SU-DHL-6 (cell line): Measurements from ENCODE around the gene FAM187B.

Experiments used
- H2AFZ ChIP-seq: fragments of 200-600 bp; sonication (generic); 2 replicates; pipeline ENCODE4 v1.6.1; 2014; ENCODE audit warnings: low read depth, mild to moderate bottlenecking, moderate library complexity, mixed read lengths, antibody characterized with exemption, low read length; ENCODE audit not compliant: severe bottlenecking
- H3F3A ChIP-seq: fragments of 200-600 bp; shearing (Covaris generic); 2 replicates; pipeline ENCODE4 v1.6.0; 2016; ENCODE audit warnings: antibody characterized with exemption, mild to moderate bottlenecking; ENCODE audit not compliant: insufficient read depth
- H3K27ac ChIP-seq: fragments of 200-600 bp; sonication (generic); 2 replicates; pipeline ENCODE4 v1.5.1; 2016; ENCODE audit warnings: low read depth, mild to moderate bottlenecking, low read length, moderate library complexity, mixed read lengths
- H3K27me3 ChIP-seq: fragments of 200-600 bp; sonication (generic), shearing (Covaris generic); 2 replicates; pipeline ENCODE4 v1.6.0; 2014; ENCODE audit warnings: mild to moderate bottlenecking, low read length
- H3K36me3 ChIP-seq: fragments of 200-600 bp; sonication (generic); 2 replicates; pipeline ENCODE4 v1.6.1; 2014; ENCODE audit warnings: mild to moderate bottlenecking, low read length, mixed read lengths
- H3K4me2 ChIP-seq: fragments of 300-600, 200-600 bp; shearing (Covaris generic), sonication (generic); 2 replicates; pipeline ENCODE4 v1.6.0; 2014; ENCODE audit warnings: low read length, low read depth, mild to moderate bottlenecking; ENCODE audit not compliant: poor library complexity, severe bottlenecking
- H3K4me3 ChIP-seq: fragments of 200-600 bp; sonication (generic); 2 replicates; pipeline ENCODE4 v1.5.1; 2014; ENCODE audit warnings: antibody characterized with exemption, low read length, mild to moderate bottlenecking, mixed read lengths; ENCODE audit not compliant: insufficient read depth, poor library complexity, severe bottlenecking
- H3K79me2 ChIP-seq: fragments of 200-600 bp; sonication (generic); 2 replicates; pipeline ENCODE4 v1.6.1; 2014; ENCODE audit warnings: mild to moderate bottlenecking, low read length, moderate library complexity; ENCODE audit not compliant: insufficient read depth
- H3K9ac ChIP-seq: fragments of 200-600 bp; sonication (generic); 2 replicates; pipeline ENCODE4 v1.7.0; 2014; ENCODE audit warnings: mild to moderate bottlenecking, low read length
- H3K9me2 ChIP-seq: fragments of 200-600 bp; sonication (generic); replicated peaks from 2 replicates; pipeline ENCODE4 v1.6.1; 2014; ENCODE audit warnings: low read length; ENCODE audit not compliant: insufficient read depth
- H3K9me3 ChIP-seq: fragments of 200-600 bp; sonication (generic); 2 replicates; pipeline ENCODE4 v1.6.1; 2014; ENCODE audit warnings: low read length, mixed read lengths; ENCODE audit not compliant: insufficient read depth
- H4K20me1 ChIP-seq: fragments of 200-600 bp; sonication (generic); 2 replicates; pipeline ENCODE4 v1.6.1; 2014; ENCODE audit warnings: low read depth, mild to moderate bottlenecking, antibody characterized with exemption, low read length, moderate library complexity, mixed read lengths
- CTCF ChIP-seq: fragments of 200-600 bp; sonication (generic); IDR thresholded peaks from one replicate; pipeline ENCODE4 v1.5.1; 2017; ENCODE audit warnings: antibody characterized with exemption, mild to moderate bottlenecking, low read length, moderate library complexity; ENCODE audit not compliant: insufficient read depth, poor library complexity, severe bottlenecking
- EZH2phosphoT487 ChIP-seq: fragments of 200-600 bp; sonication (generic), shearing (Covaris generic); conservative IDR thresholded peaks from 2 replicates; pipeline ENCODE4 v1.6.1; 2018; ENCODE audit warnings: mild to moderate bottlenecking, antibody characterized with exemption, low read length, moderate library complexity, mixed read lengths

The FAM187B gene

GRCh38 chr19:35212241-35212640, 16.3 kb downstream of the FAM187B start:
- H3K27me3 ChIP-seq: no peaks in the 10 kb centered on the region
- TF ChIP-seq EZH2phosphoT487: no peak
- no peak for TF ChIP-seq CTCF
- H3K9ac ChIP-seq: peak overlapping the region; percentile 39
- no peaks in the 10 kb centered on the region for H4K20me1 ChIP-seq
- H3K9me2 ChIP-seq: no peaks in the 10 kb centered on the region
- H2AFZ ChIP-seq: peak overlapping the region; percentile 65
- no peaks in the 10 kb centered on the region for H3K9me3 ChIP-seq
- no peaks in the 10 kb centered on the region for H3K36me3 ChIP-seq
- peaks cover 73% of the 10 kb centered on the region for H3F3A ChIP-seq
- H3K27ac ChIP-seq: peak overlapping the region; percentile 95
- no peaks in the 10 kb centered on the region for H3K79me2 ChIP-seq
- H3K4me3 ChIP-seq: no peak overlapping the region
- peak overlapping the region; percentile 68 for H3K4me2 ChIP-seq

- H3K9me3 ChIP-seq: no peaks in the 10 kb centered on the region
- H3K4me3 ChIP-seq: no peak overlapping the region
- peaks cover 73% of the 10 kb centered on the region for H3F3A ChIP-seq
- peak overlapping the region; percentile 65 for H2AFZ ChIP-seq
- H3K27ac ChIP-seq: peak overlapping the region; percentile 95
- H3K36me3 ChIP-seq: no peaks in the 10 kb centered on the region
- H3K27me3 ChIP-seq: no peaks in the 10 kb centered on the region
- H3K9ac ChIP-seq: peak overlapping the region; percentile 39
- no peaks in the 10 kb centered on the region for H4K20me1 ChIP-seq
- TF ChIP-seq EZH2phosphoT487 (no peak), CTCF (peak; percentile 19)
- no peaks in the 10 kb centered on the region for H3K79me2 ChIP-seq
- peak overlapping the region; percentile 68 for H3K4me2 ChIP-seq
- H3K9me2 ChIP-seq: no peaks in the 10 kb centered on the region
These were observed 16.9 kb downstream of the FAM187B start for GRCh38 chr19:35211545-35212230.

GRCh38 chr19:35209646-35210045, 18.9 kb downstream of the FAM187B start:
- Histone ChIP-seq H3K9me2 (no peaks in the 10 kb centered on the region), H3K9ac (no peak overlapping the region), H2AFZ (no peak overlapping the region), H3K27ac (peak overlapping the region; percentile 95), H3K4me2 (peak overlapping the region; percentile 68), H3K27me3 (no peaks in the 10 kb centered on the region), H4K20me1 (no peaks in the 10 kb centered on the region), H3K36me3 (no peaks in the 10 kb centered on the region), H3F3A (peaks cover 70% of the 10 kb centered on the region), H3K9me3 (no peaks in the 10 kb centered on the region), H3K79me2 (no peaks in the 10 kb centered on the region), H3K4me3 (no peak overlapping the region)
- no peak for TF ChIP-seq EZH2phosphoT487
- TF ChIP-seq CTCF: no peak
